HepG2 (cell line): ENCODE measurements around the gene GDPD5. TPM values are rescaled to one million over a fixed set of nuclear protein-coding genes. Genes with fewer than 3 reads are reported as not detected.

ENCODE experiments used
- HNRNPH1 ChIP-seq: fragments of 200-400 bp; formaldehyde crosslinking; optimal IDR thresholded peaks from 2 replicates; pipeline ENCODE3; 2017; ENCODE audit warnings: mild to moderate bottlenecking, low read depth, low read length
- HNRNPK ChIP-seq: fragments of 200-400 bp; formaldehyde crosslinking; IDR thresholded peaks from 2 replicates; pipeline ENCODE4 v1.6.1; 2018; ENCODE audit warnings: low read length, low read depth, moderate library complexity, mild to moderate bottlenecking; ENCODE audit not compliant: poor library complexity, severe bottlenecking
- HOXA3 ChIP-seq: sonication (generic); formaldehyde crosslinking; IDR thresholded peaks from 2 replicates; pipeline ENCODE4 v1.5.0; 2020; ENCODE audit warnings: missing genetic modification reagents
- ISX ChIP-seq: sonication (generic); formaldehyde crosslinking; conservative IDR thresholded peaks from 2 replicates; pipeline ENCODE4 v1.5.0; 2020; ENCODE audit warnings: missing genetic modification reagents
- JUNB ChIP-seq: sonication (generic); formaldehyde crosslinking; IDR thresholded peaks from 2 replicates; pipeline ENCODE4 v1.8.0; 2022; ENCODE audit warnings: missing genetic modification reagents, mild to moderate bottlenecking, borderline replicate concordance
- POGZ ChIP-seq: sonication (generic); formaldehyde crosslinking; IDR thresholded peaks from 2 replicates; pipeline ENCODE4 v1.4.0; 2020; ENCODE audit warnings: mild to moderate bottlenecking, missing genetic modification reagents
- POLR2AphosphoS2 ChIP-seq: IDR thresholded peaks from 2 replicates; pipeline ENCODE4 v1.6.1; 2011; ENCODE audit warnings: low read depth, low read length, improper control_type of control experiment
- RBFOX2 ChIP-seq: fragments of 200-400 bp; formaldehyde crosslinking; IDR thresholded peaks from 2 replicates; pipeline ENCODE4 v1.6.1; 2017; ENCODE audit warnings: low read depth, mild to moderate bottlenecking, low read length
- SIN3B ChIP-seq: fragments of 150-350 bp; IDR thresholded peaks from 2 replicates; pipeline ENCODE4 v1.6.1; 2014; ENCODE audit warnings: low read length
- SRY ChIP-seq: sonication (generic); formaldehyde crosslinking; IDR thresholded peaks from 2 replicates; pipeline ENCODE4 v1.8.0; 2022; ENCODE audit warnings: mild to moderate bottlenecking, missing genetic modification reagents
- ZBTB49 ChIP-seq: sonication (generic); formaldehyde crosslinking; IDR thresholded peaks from 2 replicates; pipeline ENCODE4 v1.4.0; 2020; ENCODE audit warnings: missing genetic modification reagents, borderline replicate concordance
- ZFP37 ChIP-seq: sonication (generic); formaldehyde crosslinking; IDR thresholded peaks from 2 replicates; pipeline ENCODE4 v1.4.0; 2020; ENCODE audit warnings: missing genetic modification reagents, borderline replicate concordance
- ZFYVE20 ChIP-seq: sonication (generic); formaldehyde crosslinking; IDR thresholded peaks from 2 replicates; pipeline ENCODE4 v1.8.0; 2023; ENCODE audit warnings: low read depth, mild to moderate bottlenecking, moderate library complexity, missing genetic modification reagents, borderline replicate concordance
- ZNF574 ChIP-seq: sonication (generic); formaldehyde crosslinking; IDR thresholded peaks from 2 replicates; pipeline ENCODE4 v1.4.0; 2020; ENCODE audit warnings: missing genetic modification reagents
- ZNF749 ChIP-seq: sonication (generic); formaldehyde crosslinking; IDR thresholded peaks from 2 replicates; pipeline ENCODE4 v1.8.0; 2022; ENCODE audit warnings: mild to moderate bottlenecking, missing genetic modification reagents, moderate library complexity, borderline replicate concordance
- polyA plus RNA-seq, 8 experiments: library from polyadenylated mRNA; depleted of rRNA in 3 of 8; stranded (reverse) in 7 of 8; unstranded in 1 of 8; fragments of >200 nt; fragmentation: Illumina TruSeq in 4 of 8; extraction: Trizol in 4 of 8; gene quantifications; 2 replicates each; pipeline versions ENCODE4 v1.2.1 to v1.2.3, GENCODE V29; 2011 to 2016; ENCODE audit warnings: low read depth in 4 of 8, missing spikeins in 1 of 8, mixed read lengths in 1 of 8; ENCODE audit not compliant: insufficient read depth in 1 of 8
- total RNA-seq, 5 experiments: library from RNA; depleted of rRNA; stranded (reverse); fragments of >200 nt; fragmentation: Illumina TruSeq; extraction: Trizol; gene quantifications; 2 replicates each; pipeline ENCODE4 v1.2.3, GENCODE V29; 2016; ENCODE audit warnings: low read depth in 1 of 5
- TF ChIP-seq, protein P1 (sequence below): IDR thresholded peaks from 2 replicates; pipeline ENCODE4 v1.4.0; 2020; ENCODE audit warnings: mild to moderate bottlenecking, missing genetic modification reagents
- TF ChIP-seq, protein P2 (sequence below): sonication (generic); formaldehyde crosslinking; IDR thresholded peaks from 2 replicates; pipeline ENCODE4 v1.4.0; 2020; ENCODE audit warnings: missing genetic modification reagents

The GDPD5 gene
- total and polyA plus RNA-seq, 2 of the 13 experiments (the other 11 are each of a cell fraction or from before 2014, with no cell fraction given), result 55.0 to 67.5 TPM

GRCh38 chr11:75496305-75496752, 29.4 kb downstream of the GDPD5 start (continued):
- TF ChIP-seq POLR2AphosphoS2, result no peak
- TF ChIP-seq, protein P1, sequence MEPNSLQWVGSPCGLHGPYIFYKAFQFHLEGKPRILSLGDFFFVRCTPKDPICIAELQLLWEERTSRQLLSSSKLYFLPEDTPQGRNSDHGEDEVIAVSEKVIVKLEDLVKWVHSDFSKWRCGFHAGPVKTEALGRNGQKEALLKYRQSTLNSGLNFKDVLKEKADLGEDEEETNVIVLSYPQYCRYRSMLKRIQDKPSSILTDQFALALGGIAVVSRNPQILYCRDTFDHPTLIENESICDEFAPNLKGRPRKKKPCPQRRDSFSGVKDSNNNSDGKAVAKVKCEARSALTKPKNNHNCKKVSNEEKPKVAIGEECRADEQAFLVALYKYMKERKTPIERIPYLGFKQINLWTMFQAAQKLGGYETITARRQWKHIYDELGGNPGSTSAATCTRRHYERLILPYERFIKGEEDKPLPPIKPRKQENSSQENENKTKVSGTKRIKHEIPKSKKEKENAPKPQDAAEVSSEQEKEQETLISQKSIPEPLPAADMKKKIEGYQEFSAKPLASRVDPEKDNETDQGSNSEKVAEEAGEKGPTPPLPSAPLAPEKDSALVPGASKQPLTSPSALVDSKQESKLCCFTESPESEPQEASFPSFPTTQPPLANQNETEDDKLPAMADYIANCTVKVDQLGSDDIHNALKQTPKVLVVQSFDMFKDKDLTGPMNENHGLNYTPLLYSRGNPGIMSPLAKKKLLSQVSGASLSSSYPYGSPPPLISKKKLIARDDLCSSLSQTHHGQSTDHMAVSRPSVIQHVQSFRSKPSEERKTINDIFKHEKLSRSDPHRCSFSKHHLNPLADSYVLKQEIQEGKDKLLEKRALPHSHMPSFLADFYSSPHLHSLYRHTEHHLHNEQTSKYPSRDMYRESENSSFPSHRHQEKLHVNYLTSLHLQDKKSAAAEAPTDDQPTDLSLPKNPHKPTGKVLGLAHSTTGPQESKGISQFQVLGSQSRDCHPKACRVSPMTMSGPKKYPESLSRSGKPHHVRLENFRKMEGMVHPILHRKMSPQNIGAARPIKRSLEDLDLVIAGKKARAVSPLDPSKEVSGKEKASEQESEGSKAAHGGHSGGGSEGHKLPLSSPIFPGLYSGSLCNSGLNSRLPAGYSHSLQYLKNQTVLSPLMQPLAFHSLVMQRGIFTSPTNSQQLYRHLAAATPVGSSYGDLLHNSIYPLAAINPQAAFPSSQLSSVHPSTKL (CRISPR knock-in tag), result 0 out of 2 replicates have a peak, but pooled peaks have one; percentile 8
- TF ChIP-seq ZNF749 (CRISPR knock-in tag), result no peak
- TF ChIP-seq ZFYVE20 (CRISPR knock-in tag), result no peak
- no peak for TF ChIP-seq ISX
- no peak; the same call in 1 of the 2 replicates for TF ChIP-seq HOXA3 (CRISPR knock-in tag)
- TF ChIP-seq RBFOX2, result no peak
- TF ChIP-seq ZNF574 (CRISPR knock-in tag), result 0 out of 2 replicates have a peak, but pooled peaks have one; percentile 26
- no peak for TF ChIP-seq ZBTB49 (CRISPR knock-in tag)
- TF ChIP-seq ZFP37 (CRISPR knock-in tag), result no peak
- TF ChIP-seq HNRNPH1, result no peak
- TF ChIP-seq SRY, result no peak
- no peak for TF ChIP-seq HNRNPK
- TF ChIP-seq JUNB (CRISPR knock-in tag), result no peak
- TF ChIP-seq, protein P2, sequence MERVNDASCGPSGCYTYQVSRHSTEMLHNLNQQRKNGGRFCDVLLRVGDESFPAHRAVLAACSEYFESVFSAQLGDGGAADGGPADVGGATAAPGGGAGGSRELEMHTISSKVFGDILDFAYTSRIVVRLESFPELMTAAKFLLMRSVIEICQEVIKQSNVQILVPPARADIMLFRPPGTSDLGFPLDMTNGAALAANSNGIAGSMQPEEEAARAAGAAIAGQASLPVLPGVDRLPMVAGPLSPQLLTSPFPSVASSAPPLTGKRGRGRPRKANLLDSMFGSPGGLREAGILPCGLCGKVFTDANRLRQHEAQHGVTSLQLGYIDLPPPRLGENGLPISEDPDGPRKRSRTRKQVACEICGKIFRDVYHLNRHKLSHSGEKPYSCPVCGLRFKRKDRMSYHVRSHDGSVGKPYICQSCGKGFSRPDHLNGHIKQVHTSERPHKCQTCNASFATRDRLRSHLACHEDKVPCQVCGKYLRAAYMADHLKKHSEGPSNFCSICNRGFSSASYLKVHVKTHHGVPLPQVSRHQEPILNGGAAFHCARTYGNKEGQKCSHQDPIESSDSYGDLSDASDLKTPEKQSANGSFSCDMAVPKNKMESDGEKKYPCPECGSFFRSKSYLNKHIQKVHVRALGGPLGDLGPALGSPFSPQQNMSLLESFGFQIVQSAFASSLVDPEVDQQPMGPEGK (CRISPR knock-in tag), result 0 out of 2 replicates have a peak, but pooled peaks have one; percentile 16
- no peak for TF ChIP-seq POGZ (CRISPR knock-in tag)
- TF ChIP-seq SIN3B, result no peak
